Breast epithelium (tissue), 4 donors: ENCODE measurements around the gene CTF1. TPM values are rescaled to one million over a fixed set of nuclear protein-coding genes. Genes with fewer than 3 reads are reported as not detected.

Experiments
- DNase-seq, 2 donors: peaks; one replicate each; pipeline ENCODE4 v3.0.0-alpha.2; 2019; ENCODE audit warnings: low spot score in 2 of 2
- H3K27ac ChIP-seq, 2 donors: fragments of 200-600 bp; sonication (generic) in 1 of 2; one replicate each; pipeline ENCODE4 v1.5.1; 2016 to 2019; ENCODE audit warnings: mild to moderate bottlenecking in 1 of 2
- H3K27me3 ChIP-seq, 2 donors: fragments of 200-600 bp; sonication (generic) in 1 of 2; one replicate each; pipeline versions ENCODE4 v1.5.1 to v1.6.0; 2017 to 2019; ENCODE audit warnings: control low read depth in 1 of 2, mild to moderate bottlenecking in 1 of 2
- H3K36me3 ChIP-seq: fragments of 200-600 bp; one replicate; pipeline ENCODE4 v1.5.1; 2019
- H3K4me1 ChIP-seq, 2 donors: fragments of 200-600 bp; sonication (generic); one replicate each; pipeline ENCODE4 v1.5.1; 2016 to 2019; ENCODE audit warnings: control low read depth in 1 of 2
- H3K4me3 ChIP-seq, 3 donors: fragments of 200-600 bp; sonication (generic); 1 replicate in 2 of 3; 2 replicates in 1 of 3; pipeline ENCODE4 v1.5.1; 2016 to 2019; ENCODE audit warnings: mild to moderate bottlenecking in 3 of 3, moderate library complexity in 2 of 3
- H3K9me3 ChIP-seq, 2 donors: fragments of 200-600 bp; sonication (generic) in 1 of 2; one replicate each; pipeline ENCODE4 v1.5.1; 2016 to 2019; ENCODE audit warnings: control low read depth in 1 of 2
- POLR2A ChIP-seq: fragments of 450-650 bp; IDR thresholded peaks from one replicate; pipeline ENCODE4 v1.6.1; 2016; ENCODE audit warnings: antibody characterized with exemption, mild to moderate bottlenecking, moderate library complexity
- POLR2AphosphoS5 ChIP-seq, 3 donors: sonication (generic); formaldehyde crosslinking; IDR thresholded peaks; one replicate each; pipeline ENCODE4 v1.6.1; 2017; ENCODE audit warnings: antibody characterized with exemption in 3 of 3
- intact Hi-C: fragments of 100-400 bp; cut with DNase I; formaldehyde crosslinking; loops from one replicate; pipeline ENCODE4 v1.15.1; 2023; ENCODE audit warnings: low total_unique reads
- total RNA-seq, 3 donors: library from RNA; depleted of rRNA; stranded (reverse); fragments of >200 nt; gene quantifications; one replicate each; pipeline ENCODE4 v1.1.0, GENCODE V29; 2016
- TF ChIP-seq, protein P1 (sequence below), 3 donors: fragments of 450-650 bp; IDR thresholded peaks; one replicate each; pipeline ENCODE4 v1.5.1; 2016 to 2017; ENCODE audit warnings: antibody characterized with exemption in 3 of 3, mild to moderate bottlenecking in 3 of 3, moderate library complexity in 3 of 3

The CTF1 gene
- total RNA-seq, result 1 to 10 TPM; 2.6 to 4.5 (median 3.4) TPM

GRCh38 chr16:30896261-30896888 lies at the start of gene CTF1:
Gene CTF1 (plus strand): TSS chr16:30896614. CDS start chr16:30896644, 30 bp downstream.
- intact Hi-C loops, result no loop called here

DNA sequence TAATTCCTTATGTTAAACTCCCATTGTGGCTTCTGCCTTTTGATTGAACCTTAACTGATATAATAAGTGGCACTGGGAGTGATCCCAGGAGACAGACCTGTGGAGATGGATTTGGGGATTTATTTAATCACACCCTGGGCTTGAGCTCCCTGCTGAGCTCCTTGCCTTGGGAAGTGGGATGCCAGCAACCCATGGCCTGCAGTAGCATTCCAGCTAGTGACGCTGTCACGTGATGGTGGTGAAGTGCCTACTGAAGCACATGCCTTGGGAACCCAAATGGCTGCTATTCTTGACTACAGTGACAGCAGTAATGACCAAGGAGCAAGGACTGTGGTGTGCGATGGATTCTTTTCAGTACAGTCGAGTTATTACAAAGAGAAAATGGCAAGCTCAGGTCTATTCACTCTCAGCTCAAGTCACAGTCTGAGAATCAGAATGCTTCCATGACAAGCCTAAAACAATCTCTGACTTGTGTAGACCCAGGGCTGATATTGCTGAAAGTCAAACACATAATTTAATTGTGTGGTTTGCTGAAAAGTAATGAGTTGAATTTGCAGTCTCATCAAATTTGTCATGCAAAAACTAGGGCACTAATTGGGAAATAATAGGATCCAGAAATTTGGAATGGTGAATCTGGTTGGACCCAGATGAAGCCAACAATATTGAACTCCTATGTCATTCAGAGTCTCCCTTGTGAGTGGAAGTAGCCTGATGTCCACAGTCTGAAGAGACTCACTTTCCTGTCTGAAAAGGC lies 49.6 kb upstream of the CTF1 start:
- DNase-seq, result no peak
- no peaks in the 10 kb centered on the region for H3K36me3 ChIP-seq
- no peaks in the 10 kb centered on the region for H3K27me3 ChIP-seq
- no peaks in the 10 kb centered on the region for H3K4me1 ChIP-seq
- H3K4me3 ChIP-seq, result no peak overlapping the region
- intact Hi-C loops, result loop anchor here (10.0 kb wide), 1 partner anchor 58 kb away; no protein-coding TSS in a partner anchor
- no peak overlapping the region for H3K27ac ChIP-seq
- TF ChIP-seq POLR2A, result no peak
- TF ChIP-seq POLR2AphosphoS5 (IDR thresholded peaks at IDR 0.05), result no peak
- TF ChIP-seq, protein P1, sequence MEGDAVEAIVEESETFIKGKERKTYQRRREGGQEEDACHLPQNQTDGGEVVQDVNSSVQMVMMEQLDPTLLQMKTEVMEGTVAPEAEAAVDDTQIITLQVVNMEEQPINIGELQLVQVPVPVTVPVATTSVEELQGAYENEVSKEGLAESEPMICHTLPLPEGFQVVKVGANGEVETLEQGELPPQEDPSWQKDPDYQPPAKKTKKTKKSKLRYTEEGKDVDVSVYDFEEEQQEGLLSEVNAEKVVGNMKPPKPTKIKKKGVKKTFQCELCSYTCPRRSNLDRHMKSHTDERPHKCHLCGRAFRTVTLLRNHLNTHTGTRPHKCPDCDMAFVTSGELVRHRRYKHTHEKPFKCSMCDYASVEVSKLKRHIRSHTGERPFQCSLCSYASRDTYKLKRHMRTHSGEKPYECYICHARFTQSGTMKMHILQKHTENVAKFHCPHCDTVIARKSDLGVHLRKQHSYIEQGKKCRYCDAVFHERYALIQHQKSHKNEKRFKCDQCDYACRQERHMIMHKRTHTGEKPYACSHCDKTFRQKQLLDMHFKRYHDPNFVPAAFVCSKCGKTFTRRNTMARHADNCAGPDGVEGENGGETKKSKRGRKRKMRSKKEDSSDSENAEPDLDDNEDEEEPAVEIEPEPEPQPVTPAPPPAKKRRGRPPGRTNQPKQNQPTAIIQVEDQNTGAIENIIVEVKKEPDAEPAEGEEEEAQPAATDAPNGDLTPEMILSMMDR (IDR thresholded peaks at IDR 0.05), result no peak
- no peaks in the 10 kb centered on the region for H3K9me3 ChIP-seq

More at GRCh38 chr16:30896261-30896888, at the start of gene CTF1:
- Histone ChIP-seq H3K27me3 (no peaks in the 10 kb centered on the region), H3K4me3 (peak within 1 kb of the TSS; percentile 56 to 76 (median 73)), H3K27ac (peak within 1 kb of the TSS; percentile 98 to 99), H3K9me3 (no peaks in the 10 kb centered on the region), H3K36me3 (no peaks in the 10 kb centered on the region), H3K4me1 (peaks cover 0 to 6% of the 10 kb centered on the region in 2 donors)
- TF ChIP-seq POLR2AphosphoS5 (IDR thresholded peaks at IDR 0.05), result peak; percentile 54 to 78 (median 76)
- peak; percentile 45 for TF ChIP-seq POLR2A
- TF ChIP-seq, protein P1 (IDR thresholded peaks at IDR 0.05), result no peak
- DNase-seq, result peak; percentile 70 to 82

- Histone ChIP-seq H3K4me3 (no peak overlapping the region), H3K9me3 (no peaks in the 10 kb centered on the region), H3K27ac (no peak overlapping the region), H3K36me3 (no peaks in the 10 kb centered on the region), H3K27me3 (no peaks in the 10 kb centered on the region), H3K4me1 (no peaks in the 10 kb centered on the region)
- no peak for DNase-seq
- TF ChIP-seq POLR2AphosphoS5 (IDR thresholded peaks at IDR 0.05) (no peak), POLR2A (no peak)
- TF ChIP-seq, protein P1 (IDR thresholded peaks at IDR 0.05), result no peak
- intact Hi-C loops, result no loop called here
Measured at GRCh38 chr16:30850246-30850645, 46.2 kb upstream of the CTF1 start.

DNA sequence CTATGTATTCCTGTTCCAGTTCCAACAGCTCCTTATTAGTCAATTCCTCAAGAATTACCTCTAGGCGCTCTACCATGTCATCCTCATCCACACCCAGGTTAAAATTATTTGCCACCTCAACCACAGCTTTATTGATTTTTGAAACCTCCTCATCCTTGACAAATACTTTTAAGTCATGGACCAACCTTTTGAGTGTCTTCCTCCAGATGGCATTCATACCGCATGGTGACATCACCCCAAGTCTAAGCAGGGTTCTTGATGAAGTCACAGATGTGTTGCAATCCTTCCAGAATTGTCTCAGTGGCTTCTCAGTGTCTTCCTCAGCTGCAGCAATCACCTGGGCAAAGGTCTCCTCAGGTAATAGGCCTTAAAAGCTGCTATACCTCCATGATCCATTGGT lies 42.7 kb upstream of the CTF1 start:
- no peaks in the 10 kb centered on the region for H3K36me3 ChIP-seq
- TF ChIP-seq, protein P1 (IDR thresholded peaks at IDR 0.05), result no peak
- TF ChIP-seq POLR2AphosphoS5 (IDR thresholded peaks at IDR 0.05), result no peak
- no peak for TF ChIP-seq POLR2A
- intact Hi-C loops, result no loop called here

GRCh38 chr16:30858111-30858495 lies 38.3 kb upstream of the CTF1 start:
- Histone ChIP-seq H3K4me1 (no peaks in the 10 kb centered on the region), H3K9me3 (no peaks in the 10 kb centered on the region)
- TF ChIP-seq POLR2A, result no peak
- TF ChIP-seq, protein P1 (IDR thresholded peaks at IDR 0.05), result no peak
- no peak for TF ChIP-seq POLR2AphosphoS5 (IDR thresholded peaks at IDR 0.05)

More for the DNA sequence above, 42.7 kb upstream of the CTF1 start:
- no peaks in the 10 kb centered on the region for H3K9me3 ChIP-seq
- no peak overlapping the region for H3K27ac ChIP-seq
- H3K27me3 ChIP-seq, result no peaks in the 10 kb centered on the region
- H3K4me1 ChIP-seq, result no peaks in the 10 kb centered on the region
- no peak for DNase-seq
- H3K4me3 ChIP-seq, result no peak overlapping the region

More at GRCh38 chr16:30858111-30858495, 38.3 kb upstream of the CTF1 start:
- no peaks in the 10 kb centered on the region for H3K27me3 ChIP-seq
- DNase-seq, result no peak
- no peaks in the 10 kb centered on the region for H3K36me3 ChIP-seq
- intact Hi-C loops, result no loop called here
- no peak overlapping the region for H3K27ac ChIP-seq
- no peak overlapping the region for H3K4me3 ChIP-seq
